H9 (cell line): ENCODE data around the gene THOC7. TPM values are rescaled to one million over a fixed set of nuclear protein-coding genes. Genes with fewer than 3 reads are reported as not detected.

Experiments
- DNase-seq: peaks from one replicate; pipeline ENCODE4 v3.0.0-alpha.2; 2017
- H2AFZ ChIP-seq: one replicate; pipeline ENCODE4 v1.6.1; 2013; ENCODE audit warnings: mild to moderate bottlenecking, low read length, control low read depth, moderate library complexity
- H2AK5ac ChIP-seq: 2 replicates; pipeline ENCODE4 v1.6.1; 2013; ENCODE audit warnings: low read length, control low read depth, mixed read lengths; ENCODE audit not compliant: insufficient read length
- H2BK120ac ChIP-seq: one replicate; pipeline ENCODE4 v1.6.1; 2013; ENCODE audit warnings: low read depth, mild to moderate bottlenecking, low read length, control low read depth, inconsistent platforms; ENCODE audit not compliant: poor library complexity, severe bottlenecking
- H2BK12ac ChIP-seq: 2 replicates; pipeline ENCODE4 v1.6.1; 2013; ENCODE audit warnings: low read length, control low read depth, mixed read lengths, low read depth; ENCODE audit not compliant: insufficient read length
- H2BK15ac ChIP-seq: 2 replicates; pipeline ENCODE4 v1.6.1; 2013; ENCODE audit warnings: low read depth, low read length, control low read depth
- H2BK20ac ChIP-seq: one replicate; pipeline ENCODE4 v1.6.1; 2013; ENCODE audit warnings: low read depth, mild to moderate bottlenecking, low read length, control low read depth, inconsistent platforms; ENCODE audit not compliant: poor library complexity, severe bottlenecking
- H2BK5ac ChIP-seq: 2 replicates; pipeline ENCODE4 v1.6.1; 2013; ENCODE audit warnings: low read length, control low read depth, mixed read lengths; ENCODE audit not compliant: insufficient read length
- H3K14ac ChIP-seq: 2 replicates; pipeline ENCODE4 v1.6.1; 2013; ENCODE audit warnings: low read length, control low read depth; ENCODE audit not compliant: insufficient read depth
- H3K18ac ChIP-seq: 2 replicates; pipeline ENCODE4 v1.6.1; 2013; ENCODE audit warnings: low read depth, mild to moderate bottlenecking, mixed read lengths, low read length, control low read depth; ENCODE audit not compliant: insufficient read length
- H3K23ac ChIP-seq: 2 replicates; pipeline ENCODE4 v1.6.1; 2013; ENCODE audit warnings: low read length, control low read depth, mixed read lengths, low read depth; ENCODE audit not compliant: insufficient read length
- H3K23me2 ChIP-seq: 2 replicates; pipeline ENCODE4 v1.6.1; 2013; ENCODE audit warnings: low read depth, mild to moderate bottlenecking, mixed read lengths, low read length, control low read depth; ENCODE audit not compliant: insufficient read length, poor library complexity, severe bottlenecking
- H3K27ac ChIP-seq: 2 replicates; pipeline ENCODE4 v1.5.1; 2013; ENCODE audit warnings: low read length, control low read depth, mixed read lengths, low read depth; ENCODE audit not compliant: insufficient read length
- H3K27me3 ChIP-seq: 2 replicates; pipeline ENCODE4 v1.6.1; 2013; ENCODE audit warnings: low read length, control low read depth, inconsistent platforms; ENCODE audit not compliant: insufficient read depth
- H3K4ac ChIP-seq: 2 replicates; pipeline ENCODE4 v1.6.1; 2013; ENCODE audit warnings: low read depth, mild to moderate bottlenecking, control low read depth, inconsistent platforms, low read length, moderate library complexity
- H3K4me1 ChIP-seq: 2 replicates; pipeline ENCODE4 v1.6.1; 2013; ENCODE audit warnings: low read length, control low read depth, inconsistent platforms; ENCODE audit not compliant: insufficient read depth
- H3K4me2 ChIP-seq: 2 replicates; pipeline ENCODE4 v1.6.1; 2013; ENCODE audit warnings: low read length, control low read depth, mixed read lengths; ENCODE audit not compliant: insufficient read length, insufficient read depth
- H3K56ac ChIP-seq: 2 replicates; pipeline ENCODE4 v1.6.1; 2013; ENCODE audit warnings: low read depth, mild to moderate bottlenecking, mixed read lengths, low read length, control low read depth; ENCODE audit not compliant: insufficient read length
- H3K79me1 ChIP-seq: 2 replicates; pipeline ENCODE4 v1.6.1; 2013; ENCODE audit warnings: low read depth, mild to moderate bottlenecking, moderate library complexity, low read length, control low read depth, inconsistent platforms; ENCODE audit not compliant: insufficient read depth, poor library complexity, severe bottlenecking
- H3K79me2 ChIP-seq: 2 replicates; pipeline ENCODE4 v1.6.1; 2013; ENCODE audit warnings: low read length, control low read depth, inconsistent platforms; ENCODE audit not compliant: insufficient read depth
- H3K9ac ChIP-seq: 2 replicates; pipeline ENCODE4 v1.6.1; 2013; ENCODE audit warnings: low read length, control low read depth, mixed read lengths; ENCODE audit not compliant: insufficient read length; ENCODE audit errors: extremely low read depth
- H3K9me3 ChIP-seq: one replicate; pipeline ENCODE4 v1.6.1; 2013; ENCODE audit warnings: low read depth, low read length, inconsistent platforms; ENCODE audit not compliant: control insufficient read depth
- H3T11ph ChIP-seq: one replicate; pipeline ENCODE4 v1.6.1; 2013; ENCODE audit warnings: mild to moderate bottlenecking, low read length, control low read depth, inconsistent platforms
- H4K20me1 ChIP-seq: one replicate; pipeline ENCODE4 v1.6.1; 2013; ENCODE audit not compliant: control insufficient read depth, insufficient read length, insufficient read depth
- H4K5ac ChIP-seq: 2 replicates; pipeline ENCODE4 v1.6.1; 2013; ENCODE audit warnings: low read depth, mild to moderate bottlenecking, mixed read lengths, low read length, control low read depth; ENCODE audit not compliant: insufficient read length
- H4K8ac ChIP-seq: replicated peaks from 2 replicates; pipeline ENCODE4 v1.6.1; 2013; ENCODE audit warnings: low read length, control low read depth, mixed read lengths, low read depth; ENCODE audit not compliant: insufficient read length
- H4K91ac ChIP-seq: 2 replicates; pipeline ENCODE4 v1.6.1; 2013; ENCODE audit warnings: low read depth, mild to moderate bottlenecking, moderate library complexity, mixed read lengths, low read length, control low read depth; ENCODE audit not compliant: insufficient read length
- H3K27ac Mint-ChIP-seq, 3 experiments: 2 replicates in 2 of 3; 3 replicates in 1 of 3; pipeline ENCODE4 v1.8.0; 2020 to 2021; ENCODE audit warnings: mixed read lengths in 3 of 3, mild to moderate bottlenecking in 1 of 3, moderate library complexity in 1 of 3
- H3K27me3 Mint-ChIP-seq: 2 replicates; pipeline ENCODE4 v1.8.0; 2021; ENCODE audit warnings: low read depth, mild to moderate bottlenecking, moderate library complexity, mixed read lengths
- H3K36me3 Mint-ChIP-seq, 3 experiments: 2 replicates in 2 of 3; 3 replicates in 1 of 3; pipeline ENCODE4 v1.8.0; 2020 to 2021; ENCODE audit warnings: low read depth in 3 of 3, mixed read lengths in 3 of 3; ENCODE audit not compliant: insufficient read depth in 1 of 3
- H3K4me1 Mint-ChIP-seq, 2 experiments: 2 replicates each; pipeline ENCODE4 v1.8.0; 2020; ENCODE audit warnings: mixed read lengths in 2 of 2
- H3K4me3 Mint-ChIP-seq, 2 experiments: 2 replicates in 1 of 2; 3 replicates in 1 of 2; pipeline ENCODE4 v1.8.0; 2020 to 2021; ENCODE audit warnings: mild to moderate bottlenecking in 2 of 2, mixed read lengths in 2 of 2, moderate library complexity in 1 of 2
- H3K9me3 Mint-ChIP-seq, 2 experiments: 2 replicates in 1 of 2; 3 replicates in 1 of 2; pipeline ENCODE4 v1.8.0; 2020; ENCODE audit warnings: mild to moderate bottlenecking in 2 of 2, mixed read lengths in 2 of 2, moderate library complexity in 1 of 2
- CTCF ChIP-seq: fragments of 200-600 bp; sonication (generic); conservative IDR thresholded peaks from 3 replicates; pipeline ENCODE4 v1.8.0; 2021; ENCODE audit warnings: antibody characterized with exemption, mild to moderate bottlenecking
- WGBS: extraction: QIAGEN DNeasy Blood & Tissue Kit; methylation state at CpG from one replicate; pipeline ENCODE4 v1.1.7; 2013; ENCODE audit warnings: missing lambda C conversion rate, low lambda C conversion rate, mixed read lengths; ENCODE audit not compliant: insufficient read length; ENCODE audit errors: extremely low coverage; 5-methylcytosine and 5-hydroxymethylcytosine counted together
- total RNA-seq: library from RNA; stranded (reverse); gene quantifications from 2 replicates; pipeline ENCODE4 v1.2.1, GENCODE V29; 2021

Gene THOC7
- total RNA-seq, 1 experiment from 2014 or later: 63.3 TPM

GRCh38 chr3:63798544-63798943 lies 65.1 kb downstream of the THOC7 start:
- H4K91ac ChIP-seq: no peak overlapping the region
- WGBS: no CpG with 5 or more reads among the region's 2 CpGs

More at GRCh38 chr3:63798544-63798943, 65.1 kb downstream of the THOC7 start:
- Histone ChIP-seq H4K8ac (no peak overlapping the region), H3K18ac (no peak overlapping the region), H3T11ph (no peak overlapping the region), H2BK15ac (no peak overlapping the region), H3K4me2 (no peak overlapping the region), H4K5ac (no peak overlapping the region), H3K4ac (no peak overlapping the region), H2BK5ac (no peak overlapping the region), H2AFZ (no peak overlapping the region), H3K9ac (no peak overlapping the region), H2AK5ac (no peak overlapping the region), H3K27me3 (no peaks in the 10 kb centered on the region), H3K56ac (no peak overlapping the region), H3K23ac (no peak overlapping the region), H3K14ac (no peak overlapping the region), H4K20me1 (no peaks in the 10 kb centered on the region), H3K9me3 (no peaks in the 10 kb centered on the region), H2BK12ac (no peak overlapping the region), H3K79me1 (no peaks in the 10 kb centered on the region), H3K23me2 (no peaks in the 10 kb centered on the region), H3K27ac (no peak overlapping the region), H2BK20ac (no peak overlapping the region), H3K79me2 (no peaks in the 10 kb centered on the region), H2BK120ac (no peak overlapping the region), H3K4me1 (no peaks in the 10 kb centered on the region; the same call in 1 of the 2 replicates)
- no peak for TF ChIP-seq CTCF
- no peak overlapping the region for H3K4me3 Mint-ChIP-seq
- H3K9me3 Mint-ChIP-seq: no peaks in the 10 kb centered on the region
- no peak for DNase-seq
- no peaks in the 10 kb centered on the region for H3K4me1 Mint-ChIP-seq
- H3K36me3 Mint-ChIP-seq: no peaks in the 10 kb centered on the region
- H3K27me3 Mint-ChIP-seq: peaks cover 10% of the 10 kb centered on the region
- H3K27ac Mint-ChIP-seq: no peak overlapping the region
